ENCODE data around the gene DSEL. TPM values are rescaled to one million over a fixed set of nuclear protein-coding genes. Genes with fewer than 3 reads are reported as not detected.

Gene DSEL
- polyA plus RNA-seq = under 1 TPM in 2 of 3 donors, not detected in 1; 0.07 to 0.11 TPM

- H3K36me3 Mint-ChIP-seq = no peaks in the 10 kb centered on the region
Measured at GRCh38 chr18:67516539-67517443, at the start of gene DSEL. DSEL (minus strand) TSS chr18:67516720; CDS start chr18:67514608, 2,112 bp downstream.

GRCh38 chr18:67553437-67553836, 36.9 kb upstream of the DSEL start:
- no peak for DNase-seq

More at GRCh38 chr18:67516539-67517443, at the start of gene DSEL:
- H3K9me3 Mint-ChIP-seq = peaks cover 0 to 1% (median 0%) of the 10 kb centered on the region in 6 donors
- H3K4me3 Mint-ChIP-seq = peak within 1 kb of the TSS; percentile 89 to 97 (median 93)
- H3K27ac Mint-ChIP-seq = peak within 1 kb of the TSS; percentile 21 to 82 (median 66)
- peaks cover 25 to 37% of the 10 kb centered on the region in 2 donors for H3K4me1 Mint-ChIP-seq
- peak; percentile 87 to 92 (median 89) for DNase-seq
- peaks cover 5 to 11% (median 6%) of the 10 kb centered on the region in 3 donors for H3K27me3 Mint-ChIP-seq (ENCODE audit: low read depth in 3 of 3)

GRCh38 chr18:67550872-67551520, 34.5 kb upstream of the DSEL start:
- Mint-ChIP-seq H3K36me3 (no peaks in the 10 kb centered on the region), H3K27ac (no peak overlapping the region)

More at GRCh38 chr18:67553437-67553836, 36.9 kb upstream of the DSEL start:
- peaks cover 0 to 20% (median 4%) of the 10 kb centered on the region in 6 donors for H3K9me3 Mint-ChIP-seq
- no peak overlapping the region for H3K27ac Mint-ChIP-seq
- no peaks in the 10 kb centered on the region for H3K4me1 Mint-ChIP-seq
- H3K27me3 Mint-ChIP-seq (ENCODE audit: low read depth in 3 of 3) = no peaks in the 10 kb centered on the region
- H3K36me3 Mint-ChIP-seq = no peaks in the 10 kb centered on the region
- H3K4me3 Mint-ChIP-seq = no peak overlapping the region

GRCh38 chr18:67549946-67550345, 33.4 kb upstream of the DSEL start:
- Mint-ChIP-seq H3K27ac (no peak overlapping the region), H3K36me3 (no peaks in the 10 kb centered on the region), H3K4me1 (no peaks in the 10 kb centered on the region), H3K27me3 (ENCODE audit: low read depth in 3 of 3) (peaks cover 0 to 2% (median 0%) of the 10 kb centered on the region in 3 donors), H3K9me3 (peaks cover 0 to 7% (median 0%) of the 10 kb centered on the region in 6 donors), H3K4me3 (no peak overlapping the region)
- DNase-seq = no peak

More at GRCh38 chr18:67550872-67551520, 34.5 kb upstream of the DSEL start:
- Mint-ChIP-seq H3K9me3 (peaks cover 0 to 7% (median 1%) of the 10 kb centered on the region in 6 donors), H3K4me3 (no peak overlapping the region), H3K27me3 (ENCODE audit: low read depth in 3 of 3) (peaks cover 0 to 2% (median 0%) of the 10 kb centered on the region in 3 donors), H3K4me1 (no peaks in the 10 kb centered on the region)
- DNase-seq = no peak

GRCh38 chr18:67545681-67546080, 29.2 kb upstream of the DSEL start:
- DNase-seq = no peak
- Mint-ChIP-seq H3K27ac (no peak overlapping the region), H3K4me1 (no peaks in the 10 kb centered on the region), H3K36me3 (no peaks in the 10 kb centered on the region), H3K4me3 (no peak overlapping the region), H3K9me3 (peaks cover 0 to 3% (median under 1%) of the 10 kb centered on the region in 6 donors), H3K27me3 (ENCODE audit: low read depth in 3 of 3) (peaks cover 0 to 2% (median 0%) of the 10 kb centered on the region in 3 donors)

- H3K27me3 Mint-ChIP-seq (ENCODE audit: low read depth in 3 of 3) = no peaks in the 10 kb centered on the region
- H3K36me3 Mint-ChIP-seq = no peaks in the 10 kb centered on the region
- peaks cover 0 to 2% (median 0%) of the 10 kb centered on the region in 6 donors for H3K9me3 Mint-ChIP-seq
- DNase-seq = no peak
- H3K4me1 Mint-ChIP-seq = no peaks in the 10 kb centered on the region
- no peak overlapping the region for H3K4me3 Mint-ChIP-seq
- H3K27ac Mint-ChIP-seq = no peak overlapping the region
Measured at GRCh38 chr18:67540559-67540958, 24.0 kb upstream of the DSEL start.

GRCh38 chr18:67531929-67532328, 15.4 kb upstream of the DSEL start:
- no peaks in the 10 kb centered on the region for H3K36me3 Mint-ChIP-seq
- H3K4me1 Mint-ChIP-seq = no peaks in the 10 kb centered on the region
- H3K27me3 Mint-ChIP-seq (ENCODE audit: low read depth in 3 of 3) = peaks cover 0 to 5% (median 2%) of the 10 kb centered on the region in 3 donors
- no peak overlapping the region for H3K4me3 Mint-ChIP-seq
- no peak for DNase-seq
- H3K9me3 Mint-ChIP-seq = peaks cover 0 to 14% (median 0%) of the 10 kb centered on the region in 6 donors
- no peak overlapping the region for H3K27ac Mint-ChIP-seq

GRCh38 chr18:67525328-67526099, 9.0 kb upstream of the DSEL start:
- peaks cover 1 to 6% (median 5%) of the 10 kb centered on the region in 3 donors for H3K27me3 Mint-ChIP-seq (ENCODE audit: low read depth in 3 of 3)
- H3K4me1 Mint-ChIP-seq = no peaks in the 10 kb centered on the region
- no peaks in the 10 kb centered on the region for H3K36me3 Mint-ChIP-seq
- H3K9me3 Mint-ChIP-seq = peaks cover 0 to 7% (median 0%) of the 10 kb centered on the region in 6 donors
- H3K27ac Mint-ChIP-seq = no peak overlapping the region
- DNase-seq = no peak
- no peak overlapping the region for H3K4me3 Mint-ChIP-seq

GRCh38 chr18:67520351-67520921, 3.9 kb upstream of the DSEL start:
- peaks cover 0 to 1% (median 0%) of the 10 kb centered on the region in 6 donors for H3K9me3 Mint-ChIP-seq
- no peak overlapping the region for H3K4me3 Mint-ChIP-seq
- no peak for DNase-seq
- H3K27me3 Mint-ChIP-seq (ENCODE audit: low read depth in 3 of 3) = peaks cover 8 to 11% (median 10%) of the 10 kb centered on the region in 3 donors
- no peaks in the 10 kb centered on the region for H3K36me3 Mint-ChIP-seq
- no peak overlapping the region for H3K27ac Mint-ChIP-seq
- H3K4me1 Mint-ChIP-seq = peaks cover 22 to 28% of the 10 kb centered on the region in 2 donors

GRCh38 chr18:67519592-67519991, 3.1 kb upstream of the DSEL start:
- H3K4me1 Mint-ChIP-seq = peaks cover 25 to 37% of the 10 kb centered on the region in 2 donors
- no peak overlapping the region for H3K4me3 Mint-ChIP-seq
- no peak for DNase-seq

GRCh38 chr18:67518566-67518965, 2.0 kb upstream of the DSEL start:
- no peaks in the 10 kb centered on the region for H3K36me3 Mint-ChIP-seq
- peaks cover 25 to 37% of the 10 kb centered on the region in 2 donors for H3K4me1 Mint-ChIP-seq
- peak overlapping the region in 2 of 5 donors; percentile 17 to 25 for H3K4me3 Mint-ChIP-seq
- H3K27me3 Mint-ChIP-seq (ENCODE audit: low read depth in 3 of 3) = peaks cover 8 to 11% (median 11%) of the 10 kb centered on the region in 3 donors
- H3K9me3 Mint-ChIP-seq = peaks cover 0 to 1% (median 0%) of the 10 kb centered on the region in 6 donors
- H3K27ac Mint-ChIP-seq = no peak overlapping the region
- DNase-seq = no peak

More at GRCh38 chr18:67519592-67519991, 3.1 kb upstream of the DSEL start:
- H3K27me3 Mint-ChIP-seq (ENCODE audit: low read depth in 3 of 3) = peaks cover 8 to 12% (median 12%) of the 10 kb centered on the region in 3 donors
- peaks cover 0 to 1% (median 0%) of the 10 kb centered on the region in 6 donors for H3K9me3 Mint-ChIP-seq
- no peak overlapping the region for H3K27ac Mint-ChIP-seq
- H3K36me3 Mint-ChIP-seq = no peaks in the 10 kb centered on the region

- Mint-ChIP-seq H3K27me3 (ENCODE audit: low read depth in 3 of 3) (peaks cover 5 to 11% (median 7%) of the 10 kb centered on the region in 3 donors), H3K4me3 (peak overlapping the region; percentile 89 to 97 (median 93)), H3K9me3 (peaks cover 0 to 1% (median 0%) of the 10 kb centered on the region in 6 donors), H3K36me3 (no peaks in the 10 kb centered on the region), H3K27ac (peak overlapping the region in 1 of 6 donors; percentile 66), H3K4me1 (peaks cover 25 to 37% of the 10 kb centered on the region in 2 donors)
- DNase-seq = peak in 1 of 3 donors; percentile 20
Measured at GRCh38 chr18:67517444-67517765, 885 bp upstream of the DSEL start.

Measured in immature natural killer cell (primary cell).